Pancreas (tissue), 10 donors: ENCODE data around the gene PASK. TPM values are rescaled to one million over a fixed set of nuclear protein-coding genes. Genes with fewer than 3 reads are reported as not detected.

ENCODE experiments used
- ATAC-seq, 4 donors: fragments of 200-7000 bp; cut with Tn5 transposase; one replicate each; pipeline versions ENCODE4 v1.8.0 to v1.9.1; 2020; ENCODE audit warnings: mild to moderate bottlenecking in 4 of 4, moderate library complexity in 4 of 4
- DNase-seq, 6 donors: peaks; one replicate each; pipeline ENCODE4 v3.0.0-alpha.2; 2020
- FAIRE-seq: peaks from 2 replicates; lab custom pipeline; 2012; peaks lifted over from hg19 to GRCh38; lab: Jason Lieb, UNC
- H3K27ac ChIP-seq, 4 donors: fragments of 200-600 bp; sonication (generic); 1 replicate in 3 of 4; 2 replicates in 1 of 4; pipeline versions ENCODE4 v1.5.0 to v1.8.0; 2020
- H3K27me3 ChIP-seq, 4 donors: fragments of 200-600 bp; one replicate each; pipeline ENCODE4 v1.8.0; 2021
- H3K36me3 ChIP-seq, 3 donors: fragments of 200-600 bp; sonication (generic) in 1 of 3; one replicate each; pipeline versions ENCODE4 v1.5.0 to v1.8.0; 2020 to 2021
- H3K4me1 ChIP-seq, 3 donors: fragments of 200-600 bp; one replicate each; pipeline ENCODE4 v1.8.0; 2021
- H3K4me3 ChIP-seq, 4 donors: fragments of 200-600 bp; sonication (generic) in 2 of 4; one replicate each; pipeline versions ENCODE4 v1.5.0 to v1.8.0; 2020 to 2021
- H3K9me3 ChIP-seq, 4 donors: fragments of 200-600 bp; one replicate each; pipeline ENCODE4 v1.8.0; 2021
- whole genome bisulfite sequencing, 2 donors: extraction: QIAGEN DNeasy Blood & Tissue Kit; methylation state at CpG; one replicate each; pipeline ENCODE4 v1.1.7; 2013; 5-methylcytosine and 5-hydroxymethylcytosine counted together
- intact Hi-C, 3 donors: fragments of 100-400 bp; cut with DNase I; formaldehyde crosslinking; loops; one replicate each; pipeline versions ENCODE4 v1.11.1 to v1.14.2; 2022
- polyA plus RNA-seq, 2 donors: library from polyadenylated mRNA; stranded (reverse); fragments of 200-250 nt; gene quantifications; one replicate each; pipeline ENCODE4 v1.2.3, GENCODE V29; 2013
- total RNA-seq, 6 donors: library from RNA; stranded (reverse); fragmentation: NEBNext Ultra II Directional in 4 of 6; extraction: Animal tissue kit (Norgen Biotek cat#: 25700) in 4 of 6; gene quantifications; one replicate each; pipeline versions ENCODE4 v1.2.1 to v1.2.4, GENCODE V29; 2021 to 2023
- TF ChIP-seq, protein P1 (sequence below), 4 donors: fragments of 200-600 bp; sonication (generic) in 3 of 4; IDR thresholded peaks; one replicate each; pipeline versions ENCODE4 v1.5.0 to v1.8.0; 2021; ENCODE audit warnings: antibody characterized with exemption in 4 of 4
- donor health status: healthy with polysubstance abuse.
- donor health status: DM: no; HTN: no; CAD: no; lungs with moderate emphysema.
- donor health status: DM: no; HTN: no; CAD: no.
- donor health status: control.
- donor health status: control.
- donor health status: Bipolar disorder and iron deficiency.
- donor health status: DM: yes; HTN: yes; CAD: no.
- donor health status: DM: no; HTN: no; CAD: no.
- donor health status: DM: no; HTN: no; CAD: no.
- donor health status: DM: yes; HTN: yes; CAD: no.

Gene PASK
- total and polyA plus RNA-seq, 8 donors, result 3.7 to 14.5 (median 9.2) TPM

DNA sequence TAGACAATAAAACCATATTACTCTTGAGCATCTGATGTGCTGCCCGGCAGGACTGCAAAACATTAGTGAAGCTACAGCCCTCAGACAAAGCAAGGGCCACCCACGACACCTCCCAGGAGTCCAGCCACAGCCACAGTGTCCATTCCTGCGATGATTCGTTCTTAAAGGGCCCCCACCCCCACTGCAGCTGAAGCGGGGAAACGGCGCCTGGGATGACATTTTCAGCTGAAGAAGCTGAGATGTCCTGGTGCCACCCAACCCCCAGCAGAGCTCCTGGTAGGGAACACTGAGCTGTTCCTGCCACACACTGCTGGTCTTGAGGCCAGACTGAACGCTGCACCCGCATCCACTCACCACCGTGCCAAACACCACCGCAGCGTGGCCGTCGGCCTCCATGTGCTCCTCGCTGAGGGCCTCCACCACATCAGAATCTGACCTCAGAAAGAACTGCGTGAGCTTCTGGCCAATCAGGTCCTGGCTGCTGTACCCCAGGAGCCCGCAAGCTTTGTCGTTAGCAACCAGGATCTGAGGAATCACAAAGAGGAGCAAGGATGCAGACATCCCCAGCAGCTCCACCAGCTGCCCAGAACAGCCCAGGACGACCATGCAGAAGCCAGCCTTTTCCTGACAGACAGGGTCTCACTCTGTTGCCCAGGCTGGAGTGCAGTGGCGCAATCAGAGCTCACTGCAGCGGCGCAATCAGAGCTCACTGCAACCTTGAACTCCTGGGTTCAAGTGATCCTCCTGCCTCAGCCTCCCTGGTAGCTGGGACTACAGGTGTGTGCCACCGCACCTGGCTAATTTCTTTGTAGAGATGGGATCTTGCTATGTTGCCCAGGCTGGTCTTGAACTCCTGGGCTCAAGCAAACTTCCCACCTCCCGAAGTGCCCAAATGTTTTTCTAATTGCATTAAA, 9.5 kb downstream of the PASK start:
- WGBS, 2 donors, result 94 to 95% methylated on average over 24 of the region's 24 CpGs

DNA sequence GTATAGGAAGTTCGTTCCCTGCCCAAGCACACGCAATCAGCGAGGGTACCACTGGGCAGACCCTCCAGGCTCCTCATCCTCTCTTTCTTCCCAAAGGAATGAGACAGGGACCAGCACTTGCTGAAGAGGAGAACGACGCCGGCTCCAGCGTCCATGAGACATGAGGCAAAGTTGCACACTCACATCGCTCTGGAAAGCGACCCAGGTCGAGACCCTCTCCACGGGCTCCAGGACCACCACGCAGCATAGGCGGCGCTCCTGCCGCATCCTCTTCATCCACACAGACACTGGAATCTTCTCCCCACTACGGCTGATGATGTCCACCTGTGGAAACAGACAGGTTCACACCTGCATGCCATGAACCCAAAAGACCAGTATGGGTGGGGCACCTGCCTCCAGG, 10.8 kb downstream of the PASK start:
- FAIRE-seq, result no peak
- Histone ChIP-seq H3K36me3 (no peaks in the 10 kb centered on the region), H3K27ac (no peak overlapping the region), H3K4me1 (no peaks in the 10 kb centered on the region), H3K9me3 (no peaks in the 10 kb centered on the region), H3K27me3 (no peaks in the 10 kb centered on the region), H3K4me3 (no peak overlapping the region)
- TF ChIP-seq, protein P1, sequence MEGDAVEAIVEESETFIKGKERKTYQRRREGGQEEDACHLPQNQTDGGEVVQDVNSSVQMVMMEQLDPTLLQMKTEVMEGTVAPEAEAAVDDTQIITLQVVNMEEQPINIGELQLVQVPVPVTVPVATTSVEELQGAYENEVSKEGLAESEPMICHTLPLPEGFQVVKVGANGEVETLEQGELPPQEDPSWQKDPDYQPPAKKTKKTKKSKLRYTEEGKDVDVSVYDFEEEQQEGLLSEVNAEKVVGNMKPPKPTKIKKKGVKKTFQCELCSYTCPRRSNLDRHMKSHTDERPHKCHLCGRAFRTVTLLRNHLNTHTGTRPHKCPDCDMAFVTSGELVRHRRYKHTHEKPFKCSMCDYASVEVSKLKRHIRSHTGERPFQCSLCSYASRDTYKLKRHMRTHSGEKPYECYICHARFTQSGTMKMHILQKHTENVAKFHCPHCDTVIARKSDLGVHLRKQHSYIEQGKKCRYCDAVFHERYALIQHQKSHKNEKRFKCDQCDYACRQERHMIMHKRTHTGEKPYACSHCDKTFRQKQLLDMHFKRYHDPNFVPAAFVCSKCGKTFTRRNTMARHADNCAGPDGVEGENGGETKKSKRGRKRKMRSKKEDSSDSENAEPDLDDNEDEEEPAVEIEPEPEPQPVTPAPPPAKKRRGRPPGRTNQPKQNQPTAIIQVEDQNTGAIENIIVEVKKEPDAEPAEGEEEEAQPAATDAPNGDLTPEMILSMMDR (IDR thresholded peaks at IDR 0.05), result no peak
- WGBS, 2 donors, result 94 to 97% methylated on average over 16 of the region's 16 CpGs
- intact Hi-C loops, result no loop called here
- no peak for ATAC-seq
- DNase-seq, result peak in 1 of 6 donors; percentile 20

More for the DNA sequence above, 9.5 kb downstream of the PASK start:
- Histone ChIP-seq H3K4me3 (no peak overlapping the region), H3K27ac (no peak overlapping the region), H3K9me3 (no peaks in the 10 kb centered on the region), H3K27me3 (no peaks in the 10 kb centered on the region), H3K4me1 (no peaks in the 10 kb centered on the region), H3K36me3 (no peaks in the 10 kb centered on the region)
- intact Hi-C loops, result no loop called here
- TF ChIP-seq, protein P1 (IDR thresholded peaks at IDR 0.05), result no peak
- FAIRE-seq (no peak), DNase-seq (peak in 1 of 6 donors; percentile 27), ATAC-seq (no peak)

DNA sequence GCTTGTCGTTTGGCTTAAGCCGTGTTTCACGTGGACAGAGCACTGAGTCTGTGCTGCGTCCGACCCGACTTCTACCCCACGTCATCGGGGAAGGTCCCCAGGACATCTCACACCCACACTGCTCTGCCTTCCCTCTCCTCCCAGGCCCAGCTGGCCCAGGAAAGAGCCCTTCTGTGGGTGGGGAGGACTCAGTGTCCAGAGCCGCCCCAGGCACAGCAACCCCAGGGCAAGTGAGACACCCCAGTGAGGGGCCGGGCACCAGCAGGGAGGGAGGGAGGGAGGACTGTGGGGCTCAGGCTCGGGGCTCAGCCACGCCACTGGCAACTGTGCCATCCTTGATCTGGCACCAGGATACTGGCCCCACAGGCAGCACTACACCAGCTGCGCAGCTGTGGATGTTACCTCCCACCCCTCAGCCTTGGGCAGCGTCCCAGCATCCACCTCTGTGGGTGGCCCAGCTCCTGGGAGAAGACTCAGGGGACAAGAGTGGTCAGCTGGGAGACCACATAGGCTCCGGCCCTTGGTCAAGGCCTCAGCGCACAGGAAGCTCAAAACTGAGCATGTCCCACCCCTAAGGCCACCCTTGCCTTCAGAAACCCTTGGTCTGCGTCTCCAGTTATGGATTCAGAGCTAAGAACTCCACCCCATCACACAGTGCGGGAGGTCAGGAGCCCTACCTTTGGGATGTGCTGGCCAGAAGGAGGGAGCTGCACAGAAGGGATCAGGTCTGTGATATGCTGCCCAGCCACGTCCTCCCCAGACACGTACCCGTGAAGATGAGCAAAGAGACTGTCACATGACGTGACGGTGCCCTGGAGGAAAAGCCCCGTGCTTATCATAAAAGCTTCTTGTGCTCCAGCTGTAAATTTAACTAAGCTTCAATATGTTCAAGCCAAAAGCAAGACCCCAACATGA, 11.7 kb downstream of the PASK start:
- H3K36me3 ChIP-seq, result no peaks in the 10 kb centered on the region
- WGBS, 2 donors, result 89 to 93% methylated on average over 24 of the region's 24 CpGs
- no peak overlapping the region for H3K4me3 ChIP-seq
- peak in 1 of 6 donors; percentile 48 for DNase-seq
- H3K9me3 ChIP-seq, result no peaks in the 10 kb centered on the region
- TF ChIP-seq, protein P1 (IDR thresholded peaks at IDR 0.05), result no peak
- H3K27me3 ChIP-seq, result no peaks in the 10 kb centered on the region
- H3K27ac ChIP-seq, result no peak overlapping the region
- H3K4me1 ChIP-seq, result no peaks in the 10 kb centered on the region
- ATAC-seq, result no peak
- no peak for FAIRE-seq
- intact Hi-C loops, result no loop called here

DNA sequence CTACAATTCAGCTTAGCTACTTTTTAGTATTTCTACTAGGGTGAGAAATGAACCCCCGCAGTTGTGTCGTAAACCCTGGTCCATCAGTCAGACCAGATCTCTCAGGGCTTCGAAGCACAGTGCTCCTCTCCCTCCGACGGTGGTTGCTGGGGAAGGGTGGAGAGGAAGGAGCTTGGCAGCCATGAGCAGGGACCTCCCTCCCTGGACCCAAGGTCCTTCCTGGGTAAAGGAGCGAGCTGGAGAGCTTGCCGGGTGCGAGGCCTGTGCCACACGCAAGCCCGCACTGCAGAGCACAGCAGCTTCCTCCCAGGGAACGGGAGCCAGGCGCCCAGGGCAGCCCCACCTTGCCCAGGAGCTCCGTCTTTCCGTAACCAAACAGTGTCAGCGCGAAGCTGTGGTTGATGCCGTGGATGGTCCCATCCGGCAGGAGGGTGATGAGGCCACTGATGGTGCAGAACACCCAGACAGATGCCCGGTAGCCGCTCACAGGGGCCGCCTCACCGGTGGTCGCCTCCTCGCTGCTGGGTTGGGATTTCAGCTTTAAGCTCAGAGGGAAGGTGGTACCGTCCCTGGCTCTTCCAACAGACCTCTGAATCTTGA, 12.5 kb downstream of the PASK start:
- no peaks in the 10 kb centered on the region for H3K27me3 ChIP-seq
- ATAC-seq (no peak), DNase-seq (peak in 1 of 6 donors; percentile 28), FAIRE-seq (no peak)
- H3K9me3 ChIP-seq, result no peaks in the 10 kb centered on the region
- 93 to 94% methylated on average over 23 to 25 of the region's 25 CpGs for WGBS, 2 donors
- H3K36me3 ChIP-seq, result no peaks in the 10 kb centered on the region
- H3K4me1 ChIP-seq, result no peaks in the 10 kb centered on the region
- TF ChIP-seq, protein P1 (IDR thresholded peaks at IDR 0.05), result no peak
- intact Hi-C loops, result no loop called here
- no peak overlapping the region for H3K4me3 ChIP-seq
- no peak overlapping the region for H3K27ac ChIP-seq
